ENCODE measurements around the gene LRRC41. TPM values are rescaled to one million over a fixed set of nuclear protein-coding genes. Genes with fewer than 3 reads are reported as not detected.

Gene LRRC41
- total and polyA plus RNA-seq, 2 of the 13 experiments (the other 11 are each of a cell fraction or from before 2014, with no cell fraction given): 48.1 to 53.6 TPM

- TF ChIP-seq ATF6 (CRISPR knock-in tag; conservative IDR thresholded peaks at IDR 0.05): no peak
- TF ChIP-seq CEBPB (IDR thresholded peaks at IDR 0.05; ENCODE audit: borderline replicate concordance, low read depth, low read length): peak; percentile 93
- TF ChIP-seq THAP7 (CRISPR knock-in tag; IDR thresholded peaks at IDR 0.05): peak; percentile 78; the same call in 1 of the 2 replicates
- TF ChIP-seq AKAP8 (CRISPR knock-in tag; IDR thresholded peaks at IDR 0.05): no peak
- TF ChIP-seq ZNF296 (CRISPR knock-in tag; conservative IDR thresholded peaks at IDR 0.05): no peak
- no peak for TF ChIP-seq NFYB (CRISPR knock-in tag; IDR thresholded peaks at IDR 0.05)
- no peak for TF ChIP-seq TBL1XR1 (IDR thresholded peaks at IDR 0.05; ENCODE audit: borderline replicate concordance, low read length, partially characterized antibody)
- TF ChIP-seq KAT2B (IDR thresholded peaks at IDR 0.05; ENCODE audit: borderline replicate concordance, low read depth, low read length): no peak
- TF ChIP-seq ELF1 (CRISPR knock-in tag; IDR thresholded peaks at IDR 0.05): peak; percentile 82
- TF ChIP-seq PTBP1 (IDR thresholded peaks at IDR 0.05; ENCODE audit: low read depth, low read length, poor library complexity, severe bottlenecking): no peak
- no peak for TF ChIP-seq NFE2 (CRISPR knock-in tag; IDR thresholded peaks at IDR 0.05)
- TF ChIP-seq ZNF124 (CRISPR knock-in tag; IDR thresholded peaks at IDR 0.05): 0 out of 2 replicates have a peak, but pooled peaks have one; percentile 47
- peak; percentile 66 for TF ChIP-seq PHF5A (CRISPR knock-in tag; IDR thresholded peaks at IDR 0.05; ENCODE audit: low read depth, unreplicated experiment)
- TF ChIP-seq ATF2 (CRISPR knock-in tag; IDR thresholded peaks at IDR 0.05): peak; percentile 62
- TF ChIP-seq MEF2D (CRISPR knock-in tag; IDR thresholded peaks at IDR 0.05): no peak; the same call in 1 of the 2 replicates
- no peak for TF ChIP-seq RAD21 (CRISPR knock-in tag; IDR thresholded peaks at IDR 0.05)
- no peak for TF ChIP-seq SOX13 (IDR thresholded peaks at IDR 0.05)
- peak in 1 of 2 experiments; percentile 45; a peak in 1 of 4 replicates for TF ChIP-seq SOX13 (CRISPR knock-in tag; conservative IDR thresholded peaks at IDR 0.05 in 1 of 2, IDR thresholded peaks at IDR 0.05 in 1 of 2)
- TF ChIP-seq TBX3 (IDR thresholded peaks at IDR 0.05; ENCODE audit: borderline replicate concordance): no peak
- TF ChIP-seq IRF2 (CRISPR knock-in tag; IDR thresholded peaks at IDR 0.05): peak; percentile 79
- no peak for TF ChIP-seq JUN (CRISPR knock-in tag; IDR thresholded peaks at IDR 0.05)
- TF ChIP-seq ZNF687 (CRISPR knock-in tag; IDR thresholded peaks at IDR 0.05): peak; percentile 93
Observed at GRCh38 chr1:46340404-46341221, 37.2 kb upstream of the LRRC41 start, which contains the start of gene NSUN4 (continued).
